ACC112 (cell line): ENCODE results near the gene RTKN2.
"Not testable (repeated sequence)": the region's sequence is repeated elsewhere in the genome, so short reads cannot be mapped to it uniquely, and the experiment has no call there.

Experiments
- H2AFZ ChIP-seq: fragments of 200-600 bp; sonication (generic); one replicate; pipeline ENCODE4 v1.6.0; 2017; ENCODE audit warnings: antibody characterized with exemption, low read length; ENCODE audit not compliant: unreplicated experiment
- H3K27ac ChIP-seq: fragments of 200-600 bp; sonication (generic); 2 replicates; pipeline ENCODE4 v1.5.1; 2014; ENCODE audit warnings: low read depth, mild to moderate bottlenecking, antibody characterized with exemption, low read length, moderate library complexity
- H3K27me3 ChIP-seq: fragments of 200-600 bp; sonication (generic); 2 replicates; pipeline ENCODE4 v1.6.1; 2014; ENCODE audit warnings: mild to moderate bottlenecking, antibody characterized with exemption, low read length, moderate library complexity, mixed read lengths; ENCODE audit not compliant: insufficient read depth
- H3K36me3 ChIP-seq: fragments of 200-600 bp; sonication (generic); 2 replicates; pipeline ENCODE4 v1.6.1; 2016; ENCODE audit warnings: mild to moderate bottlenecking, antibody characterized with exemption, low read length, moderate library complexity, mixed read lengths; ENCODE audit not compliant: insufficient read depth
- H3K4me1 ChIP-seq: fragments of 200-600 bp; sonication (generic); one replicate; pipeline ENCODE4 v1.6.1; 2016; ENCODE audit warnings: low read length, mixed read lengths; ENCODE audit not compliant: insufficient read depth, unreplicated experiment, control insufficient read depth
- H3K4me3 ChIP-seq: fragments of 200-600 bp; sonication (generic); 2 replicates; pipeline ENCODE4 v1.5.1; 2014; ENCODE audit warnings: mild to moderate bottlenecking, low read depth, low read length
- H3K79me2 ChIP-seq: fragments of 200-600 bp; sonication (generic); one replicate; pipeline ENCODE4 v1.6.0; 2016; ENCODE audit warnings: low read length; ENCODE audit not compliant: control insufficient read depth, unreplicated experiment, insufficient read depth

The RTKN2 gene

GRCh38 chr10:62281348-62281747 is 12.7 kb upstream of the RTKN2 start:
- not testable (repeated sequence) for H3K27me3 ChIP-seq, H3K4me3 ChIP-seq, H2AFZ ChIP-seq, H3K79me2 ChIP-seq, H3K4me1 ChIP-seq, H3K36me3 ChIP-seq, H3K27ac ChIP-seq

GRCh38 chr10:62280392-62280791 is 11.7 kb upstream of the RTKN2 start:
- H3K4me3 ChIP-seq, H3K27ac ChIP-seq, H3K4me1 ChIP-seq, H3K27me3 ChIP-seq, H3K79me2 ChIP-seq, H3K36me3 ChIP-seq, H2AFZ ChIP-seq: not testable (repeated sequence)

- Histone ChIP-seq H3K36me3 (no peaks in the 10 kb centered on the region), H3K27ac (no peak overlapping the region), H2AFZ (no peak overlapping the region), H3K79me2 (no peaks in the 10 kb centered on the region), H3K27me3 (no peaks in the 10 kb centered on the region), H3K4me1 (peaks cover 8% of the 10 kb centered on the region), H3K4me3 (no peak overlapping the region)
Measured at GRCh38 chr10:62278441-62278910, 9.8 kb upstream of the RTKN2 start.

- H3K27ac ChIP-seq, result no peak overlapping the region
- H2AFZ ChIP-seq, result no peak overlapping the region
- no peak overlapping the region for H3K4me3 ChIP-seq
- no peaks in the 10 kb centered on the region for H3K79me2 ChIP-seq
- peaks cover 8% of the 10 kb centered on the region for H3K4me1 ChIP-seq
- no peaks in the 10 kb centered on the region for H3K27me3 ChIP-seq
- no peaks in the 10 kb centered on the region for H3K36me3 ChIP-seq
Measured at GRCh38 chr10:62277971-62278370, 9.3 kb upstream of the RTKN2 start.

GRCh38 chr10:62270020-62270419 is 1.4 kb upstream of the RTKN2 start:
- Histone ChIP-seq H2AFZ (no peak overlapping the region), H3K36me3 (no peaks in the 10 kb centered on the region), H3K27ac (no peak overlapping the region), H3K4me1 (peaks cover 14% of the 10 kb centered on the region), H3K4me3 (no peak overlapping the region), H3K27me3 (no peaks in the 10 kb centered on the region), H3K79me2 (peaks cover 7% of the 10 kb centered on the region)

- H3K36me3 ChIP-seq, result no peaks in the 10 kb centered on the region
- no peak overlapping the region for H2AFZ ChIP-seq
- peak overlapping the region; percentile 85 for H3K4me3 ChIP-seq
- H3K79me2 ChIP-seq, result peaks cover 7% of the 10 kb centered on the region
- no peak overlapping the region for H3K27ac ChIP-seq
- no peaks in the 10 kb centered on the region for H3K27me3 ChIP-seq
- H3K4me1 ChIP-seq, result peaks cover 16% of the 10 kb centered on the region
Measured at GRCh38 chr10:62268027-62268398, 631 bp downstream of the RTKN2 start.

DNA sequence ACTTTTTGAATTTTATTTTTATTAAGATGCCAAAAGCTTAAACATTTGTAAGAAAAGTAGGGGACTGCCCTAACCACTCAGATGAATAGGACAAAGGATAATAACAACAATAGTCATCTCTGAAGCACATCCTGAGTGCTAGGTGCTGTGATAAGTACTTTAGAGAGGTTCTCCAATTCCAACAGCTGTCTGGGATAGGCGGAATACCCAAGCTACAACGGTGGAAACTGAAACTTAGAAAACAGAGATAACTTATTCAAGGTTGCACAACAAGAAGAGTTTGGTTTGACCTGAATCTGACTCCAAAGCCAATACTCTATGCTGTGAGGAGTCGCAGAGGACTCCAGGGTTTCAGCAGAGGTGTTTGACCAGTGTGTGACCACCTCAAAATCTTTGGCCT is 2.0 kb downstream of the RTKN2 start:
- Histone ChIP-seq H3K4me1 (peaks cover 21% of the 10 kb centered on the region), H3K27ac (no peak overlapping the region), H3K4me3 (0 out of 2 replicates have a peak overlapping the region, but pooled peaks have one; percentile 22), H3K36me3 (no peaks in the 10 kb centered on the region), H3K79me2 (peaks cover 7% of the 10 kb centered on the region), H3K27me3 (no peaks in the 10 kb centered on the region), H2AFZ (no peak overlapping the region)

- H3K27me3 ChIP-seq, result no peaks in the 10 kb centered on the region
- no peak overlapping the region for H3K4me3 ChIP-seq
- H3K36me3 ChIP-seq, result no peaks in the 10 kb centered on the region
- peaks cover 22% of the 10 kb centered on the region for H3K4me1 ChIP-seq
- H3K79me2 ChIP-seq, result peaks cover 7% of the 10 kb centered on the region
- H2AFZ ChIP-seq, result no peak overlapping the region
- H3K27ac ChIP-seq, result no peak overlapping the region
Measured at GRCh38 chr10:62266147-62266546, 2.5 kb downstream of the RTKN2 start.

DNA sequence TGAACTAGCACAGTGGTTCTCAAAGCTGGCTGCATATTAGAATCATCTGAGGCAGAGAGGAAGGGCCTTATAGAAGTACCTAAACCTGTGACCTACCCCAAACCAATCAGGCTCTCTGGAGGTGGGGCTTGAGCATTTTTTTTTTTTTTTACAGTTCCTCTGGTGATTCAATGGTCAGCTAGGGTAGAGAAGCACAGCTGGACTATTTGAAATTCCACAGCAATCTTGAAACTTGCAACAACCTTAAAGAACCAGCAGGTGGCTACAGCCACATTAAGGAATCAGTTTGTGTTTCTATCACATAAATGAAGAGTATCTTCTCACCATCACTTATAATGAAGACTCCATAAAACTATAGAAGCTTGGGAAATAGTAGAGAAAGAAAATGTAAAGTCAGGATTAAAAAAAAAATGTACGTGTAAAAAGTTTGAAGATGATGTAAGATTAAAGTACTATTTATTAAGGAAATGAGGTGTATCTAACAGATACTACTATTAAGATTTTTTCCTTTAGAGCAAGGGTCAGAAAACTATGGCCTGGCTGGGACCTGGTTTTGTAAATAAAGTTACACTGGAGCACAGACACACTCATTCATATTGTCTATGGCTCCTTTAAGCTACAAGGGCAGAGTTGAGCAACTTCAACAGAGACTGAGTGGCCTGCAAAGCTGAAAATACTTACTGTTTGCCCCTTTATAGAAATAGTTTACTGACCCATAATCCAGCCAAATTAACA is 3.8 kb downstream of the RTKN2 start:
- H3K27me3 ChIP-seq, result no peaks in the 10 kb centered on the region
- H2AFZ ChIP-seq, result no peak overlapping the region
- no peak overlapping the region for H3K27ac ChIP-seq
- peaks cover 7% of the 10 kb centered on the region for H3K79me2 ChIP-seq
- no peak overlapping the region for H3K4me3 ChIP-seq
- H3K36me3 ChIP-seq, result no peaks in the 10 kb centered on the region
- peaks cover 22% of the 10 kb centered on the region for H3K4me1 ChIP-seq

- no peak overlapping the region for H3K4me3 ChIP-seq
- no peaks in the 10 kb centered on the region for H3K27me3 ChIP-seq
- H2AFZ ChIP-seq, result no peak overlapping the region
- H3K27ac ChIP-seq, result no peak overlapping the region
- no peaks in the 10 kb centered on the region for H3K36me3 ChIP-seq
- peaks cover 22% of the 10 kb centered on the region for H3K4me1 ChIP-seq
- H3K79me2 ChIP-seq, result peaks cover 7% of the 10 kb centered on the region
Measured at GRCh38 chr10:62264126-62264525, 4.5 kb downstream of the RTKN2 start.

GRCh38 chr10:62261666-62262065 is 7.0 kb downstream of the RTKN2 start:
- Histone ChIP-seq H3K36me3 (no peaks in the 10 kb centered on the region), H2AFZ (no peak overlapping the region), H3K4me1 (peaks cover 12% of the 10 kb centered on the region), H3K4me3 (no peak overlapping the region), H3K27me3 (no peaks in the 10 kb centered on the region), H3K27ac (no peak overlapping the region), H3K79me2 (no peaks in the 10 kb centered on the region)
